Midbrain (tissue), 1 donor: ENCODE data around the gene CASQ2.

Source experiments
- DNase-seq: peaks from one replicate; lab custom pipeline; 2025; lab: John Stamatoyannopoulos, UW

CASQ2 gene

DNA sequence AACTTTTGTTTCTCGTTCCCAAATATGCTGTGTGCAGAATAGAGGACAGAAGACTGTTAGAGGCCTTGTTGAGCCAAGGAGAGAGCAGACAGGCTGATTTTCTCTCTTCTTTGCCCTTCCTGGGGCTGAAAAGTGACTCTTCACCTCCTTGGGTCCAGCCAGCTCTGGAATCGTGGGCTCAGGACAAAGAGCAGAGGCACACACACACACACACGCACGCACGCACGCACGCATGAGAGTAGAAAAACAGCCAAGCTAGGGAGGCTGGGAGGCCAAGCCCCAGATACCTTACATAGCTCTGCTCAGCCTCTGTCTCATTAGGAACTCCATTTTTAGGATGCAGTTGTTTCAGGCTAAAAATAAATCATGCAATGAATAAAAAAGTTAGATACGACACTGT is at the start of gene CASQ2:
Gene CASQ2, minus strand, starts transcription at position 166 of the 400 bp plus-strand sequence. CDS start 173 bp downstream, outside the sequence.
- no peak for DNase-seq

DNA sequence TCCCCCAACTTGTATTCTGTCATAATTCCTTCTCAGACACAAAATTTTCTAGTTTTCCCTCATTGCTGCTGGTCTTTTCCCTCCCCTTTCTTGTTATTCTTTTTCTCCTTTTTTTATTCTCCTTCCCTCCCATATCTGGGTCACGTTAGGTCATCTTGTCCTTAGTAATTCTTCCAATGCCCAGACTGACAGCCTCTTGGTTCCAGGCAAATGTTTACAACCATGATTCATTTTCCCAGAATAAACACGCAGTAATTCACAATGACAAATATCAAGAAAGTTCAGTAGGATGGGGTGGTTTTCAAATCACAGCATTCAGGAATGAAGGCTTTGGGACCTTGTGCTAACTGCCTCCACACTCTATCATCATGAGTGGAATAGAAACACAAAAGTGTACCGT is 47.2 kb upstream of the CASQ2 start:
- no peak for DNase-seq

DNA sequence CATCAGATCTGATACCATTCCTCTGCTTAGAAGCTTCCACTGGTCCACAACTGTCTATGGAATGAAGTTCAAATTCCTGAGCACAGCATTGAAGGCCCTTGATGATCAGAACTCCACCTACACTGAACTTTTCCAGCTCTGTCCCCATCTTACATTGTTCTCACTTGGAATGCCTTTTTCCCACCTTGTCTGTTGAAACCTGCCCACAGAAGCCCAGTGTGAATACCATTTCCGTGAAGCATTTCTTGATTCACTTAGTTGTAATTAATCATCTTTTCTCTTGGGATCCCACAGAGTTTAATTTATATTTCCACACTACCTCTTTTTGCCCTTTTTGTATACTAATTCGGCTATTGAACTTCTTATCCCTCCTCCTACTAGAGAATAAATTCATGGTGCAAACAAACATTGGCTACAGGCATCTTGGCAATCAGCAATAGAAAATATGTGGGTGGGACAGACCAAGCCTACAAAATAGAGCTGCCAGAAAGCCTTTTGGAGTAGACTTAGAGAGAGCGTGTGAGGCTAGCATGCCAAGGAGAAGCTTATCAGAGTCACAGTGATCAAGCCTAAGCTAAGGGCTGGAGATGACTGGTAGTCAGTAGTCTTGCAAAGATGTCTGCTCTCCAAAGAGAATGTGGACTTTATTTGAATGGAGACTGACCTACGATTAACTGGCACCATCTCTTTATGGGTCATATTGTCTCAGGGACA is 46.3 kb upstream of the CASQ2 start:
- no peak for DNase-seq

DNA sequence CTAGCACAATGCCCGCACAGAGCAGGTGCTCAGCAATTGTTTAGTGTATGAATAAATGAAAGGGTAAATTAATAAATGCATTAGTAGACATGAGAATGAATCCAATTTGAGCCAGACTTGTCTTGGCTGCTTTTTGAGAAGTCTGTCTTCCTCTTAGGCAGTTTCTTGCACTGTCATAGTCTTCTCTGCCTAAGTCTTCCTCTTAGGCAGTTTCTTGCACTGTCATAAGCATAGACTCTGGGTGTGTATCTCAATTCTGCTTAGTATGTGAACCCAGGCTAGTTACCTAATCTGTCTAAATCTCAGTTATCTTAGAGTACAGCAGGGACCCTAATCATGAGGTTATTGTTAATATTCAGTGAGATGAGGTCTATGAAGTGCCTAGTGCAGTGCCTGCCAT is 45.2 kb upstream of the CASQ2 start:
- DNase-seq: no peak

DNA sequence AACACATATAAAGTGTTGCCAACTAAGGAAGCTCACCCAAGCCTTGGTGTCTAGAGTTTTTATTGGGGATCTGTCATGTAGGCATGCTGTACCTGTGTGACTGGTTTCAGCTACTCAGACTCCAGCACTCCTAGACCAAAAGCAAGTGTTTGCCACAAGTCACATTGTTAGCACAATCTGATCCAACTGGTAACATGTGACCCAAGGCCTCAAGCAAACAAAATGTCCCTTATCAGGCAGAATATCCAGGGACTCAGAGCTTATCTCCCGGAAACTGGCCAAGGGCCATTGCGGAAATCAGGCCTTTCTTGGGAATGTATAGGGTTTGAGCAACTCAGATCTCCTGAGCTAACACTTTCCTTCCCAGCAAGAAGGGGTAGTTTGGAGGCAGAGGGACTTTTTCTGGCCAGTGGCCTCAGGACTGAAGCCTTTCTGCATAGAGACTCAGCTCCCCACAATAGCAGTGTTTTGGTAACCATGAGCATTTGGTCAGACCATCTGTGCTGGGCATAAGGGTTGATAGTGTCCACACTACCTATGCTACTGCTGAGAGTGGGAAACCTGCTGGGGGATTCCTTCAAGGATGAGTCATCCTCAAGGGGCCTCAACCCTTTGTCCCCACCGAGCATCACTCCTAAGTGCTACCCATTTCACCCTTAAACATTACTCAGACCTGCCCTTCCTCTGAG is 42.8 kb upstream of the CASQ2 start:
- no peak for DNase-seq

DNA sequence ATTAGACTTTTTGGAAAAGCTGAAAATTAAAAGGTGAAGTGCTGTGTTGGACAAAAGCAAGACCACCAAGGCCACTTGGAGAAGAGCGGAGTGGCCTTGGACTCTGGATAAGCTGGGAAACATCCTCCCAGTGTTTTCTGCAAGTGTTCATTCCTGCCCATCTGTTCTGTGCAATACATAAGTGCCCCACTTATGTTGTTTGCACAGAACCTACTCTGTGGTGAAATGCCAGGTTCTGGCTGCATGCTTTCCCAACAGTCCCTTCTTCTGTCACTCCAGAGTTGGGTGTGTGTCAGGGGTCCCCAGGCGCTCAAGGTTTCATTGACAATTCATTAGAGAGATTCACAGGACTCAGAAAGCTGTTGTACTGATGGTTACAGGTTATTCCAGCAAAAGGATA is 42.1 kb upstream of the CASQ2 start:
- no peak for DNase-seq

DNA sequence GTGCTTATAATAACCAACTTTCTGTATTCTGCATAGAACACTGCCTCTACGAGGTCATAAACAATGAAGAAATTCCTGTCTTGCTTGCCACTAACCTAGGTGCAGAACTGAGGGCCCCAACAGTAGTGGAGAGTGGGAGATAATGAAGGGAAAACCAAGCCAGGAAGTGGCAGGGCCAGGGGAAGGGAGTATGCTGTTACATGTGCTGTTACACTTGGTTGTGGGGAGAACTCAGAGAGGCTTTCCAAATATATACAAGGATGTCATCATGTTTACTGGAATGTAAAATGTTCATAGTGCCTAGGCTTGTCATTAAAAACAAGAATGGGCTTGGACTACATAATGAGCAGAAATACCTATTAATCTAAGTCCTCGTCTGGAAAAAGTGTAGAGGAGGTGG is 41.3 kb upstream of the CASQ2 start:
- no peak for DNase-seq

DNA sequence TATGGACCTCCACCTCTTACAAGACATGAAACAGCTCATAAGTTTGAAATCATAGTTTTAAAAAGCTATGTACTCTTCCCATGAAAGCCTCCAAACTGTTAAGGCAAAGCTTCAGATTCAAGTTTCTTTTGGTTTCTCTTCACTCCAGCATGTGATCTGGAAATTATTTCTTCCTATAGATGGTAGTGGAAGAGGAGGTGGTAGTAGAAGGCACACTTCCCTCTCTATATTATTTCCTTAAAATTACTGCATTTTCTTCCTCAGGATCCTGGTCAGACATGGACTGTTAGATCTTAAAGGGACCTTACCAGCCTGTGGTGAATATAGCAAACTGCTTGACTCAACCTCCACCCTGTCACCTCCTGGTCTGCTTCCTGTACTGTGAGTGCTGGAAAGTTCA is 40.6 kb upstream of the CASQ2 start:
- DNase-seq: no peak

DNA sequence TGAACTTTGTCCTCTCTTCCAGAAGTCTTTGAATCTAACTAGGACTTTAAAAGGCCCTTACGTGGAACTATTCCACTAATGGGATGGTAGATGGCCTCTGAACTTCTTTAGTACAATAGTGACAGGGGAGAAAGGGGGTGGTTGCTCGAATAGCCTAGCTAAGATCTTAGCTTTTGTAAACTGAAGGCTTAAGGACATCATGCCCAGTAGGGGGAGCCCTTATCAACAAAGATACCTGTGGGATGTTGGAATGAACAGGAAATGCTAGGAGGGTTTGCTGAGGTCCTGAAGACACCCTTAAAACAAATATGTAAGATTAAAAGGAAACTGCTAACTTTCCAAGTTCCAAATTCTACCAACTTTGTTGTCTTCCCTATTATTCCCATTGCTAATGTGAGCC is 39.2 kb upstream of the CASQ2 start:
- peak; percentile 79 for DNase-seq

DNA sequence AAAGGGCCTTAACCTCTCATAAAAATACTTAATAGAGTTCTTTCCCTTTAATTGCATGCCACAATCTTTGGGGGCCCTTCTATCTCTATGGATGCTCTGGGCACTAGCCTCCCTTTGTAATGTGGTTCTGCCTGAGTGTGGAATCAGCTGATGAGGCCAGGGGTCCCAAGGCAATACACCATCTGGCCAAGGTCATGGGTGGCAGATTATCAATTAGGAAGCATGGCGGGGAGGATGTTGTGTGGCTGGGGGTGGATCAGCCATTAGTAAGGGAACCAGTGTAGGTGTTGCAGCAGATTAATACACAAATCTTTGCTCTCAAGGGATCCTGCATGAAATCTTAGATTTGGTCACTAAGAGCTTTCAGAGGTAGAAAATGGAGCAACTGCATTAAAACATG is 37.1 kb upstream of the CASQ2 start:
- no peak for DNase-seq

DNA sequence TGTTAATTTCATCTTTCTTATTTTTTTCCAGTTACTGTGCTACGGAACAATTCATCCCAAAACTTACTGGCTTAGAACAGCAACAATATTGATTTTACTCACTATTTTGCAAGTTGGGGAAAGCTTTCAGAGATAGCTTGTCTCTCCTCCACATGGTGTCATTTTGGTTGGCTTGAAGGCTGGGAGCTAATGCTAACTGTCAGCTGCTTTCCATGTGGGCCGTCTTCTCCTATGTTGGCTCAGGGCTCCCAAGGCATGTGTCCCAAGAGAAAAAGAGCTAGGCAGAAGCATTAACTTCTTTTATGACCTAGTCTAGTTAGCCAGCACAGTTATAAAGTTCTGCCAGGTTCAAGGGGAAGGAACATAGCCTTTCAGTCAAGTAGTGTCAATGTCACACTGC is 33.9 kb upstream of the CASQ2 start:
- no peak for DNase-seq

DNA sequence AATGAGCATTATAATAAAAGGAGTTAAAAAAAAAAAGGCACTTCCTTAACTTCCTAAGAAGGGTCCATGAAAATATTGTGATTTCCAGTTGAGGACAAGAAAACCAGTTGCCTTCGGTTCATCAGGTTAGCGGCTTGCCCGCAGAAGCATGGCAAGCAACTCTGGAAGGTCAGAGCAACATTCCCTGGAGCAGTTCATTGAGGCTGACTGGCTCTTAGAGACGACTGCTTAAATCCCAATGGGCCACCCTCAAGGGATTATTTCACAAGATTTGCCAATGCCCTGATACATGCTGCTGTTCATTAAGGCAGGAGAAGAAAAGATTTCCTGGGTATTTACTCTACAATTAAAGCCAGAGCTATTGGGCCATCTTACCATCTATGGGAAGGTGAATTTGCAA is 29.0 kb upstream of the CASQ2 start:
- DNase-seq: no peak

DNA sequence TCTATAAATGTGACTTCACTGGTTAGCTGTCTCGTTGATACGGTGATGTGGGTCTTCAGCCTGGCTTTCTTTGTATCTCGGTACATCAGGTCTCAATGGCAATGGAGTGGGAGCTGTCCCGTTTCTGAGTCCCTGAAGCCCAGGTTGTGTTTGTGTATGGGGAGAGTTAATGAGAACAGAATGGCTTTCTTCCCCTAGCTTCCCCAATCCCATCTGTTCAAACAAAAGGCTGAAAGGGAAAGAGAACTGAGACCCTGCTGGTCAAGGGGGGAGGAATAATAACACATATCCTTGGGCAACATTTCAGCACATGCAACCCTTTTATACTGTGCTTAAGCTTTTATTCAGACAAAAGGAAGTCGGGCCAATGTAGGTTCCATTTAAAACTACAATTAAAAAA is 28.4 kb upstream of the CASQ2 start:
- no peak for DNase-seq

DNA sequence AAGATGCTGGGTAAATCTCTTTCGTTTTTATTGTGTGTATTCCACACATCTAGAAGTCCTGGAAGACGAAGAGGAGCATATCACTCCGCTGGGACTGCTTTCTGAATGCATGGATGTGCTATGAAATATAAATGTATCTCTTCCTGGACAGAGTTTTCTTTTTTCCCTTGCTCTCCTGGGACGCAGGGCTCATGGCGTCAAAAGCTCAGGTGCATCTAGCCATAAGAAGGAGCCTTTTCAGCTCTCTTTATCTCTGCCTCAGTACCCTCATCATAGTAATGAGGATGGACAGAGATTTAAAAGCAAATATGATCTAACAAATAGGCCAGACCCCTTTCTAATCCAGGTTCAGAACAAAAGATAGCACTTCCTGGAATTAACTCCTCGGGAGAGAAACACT is 27.5 kb upstream of the CASQ2 start:
- DNase-seq: no peak

DNA sequence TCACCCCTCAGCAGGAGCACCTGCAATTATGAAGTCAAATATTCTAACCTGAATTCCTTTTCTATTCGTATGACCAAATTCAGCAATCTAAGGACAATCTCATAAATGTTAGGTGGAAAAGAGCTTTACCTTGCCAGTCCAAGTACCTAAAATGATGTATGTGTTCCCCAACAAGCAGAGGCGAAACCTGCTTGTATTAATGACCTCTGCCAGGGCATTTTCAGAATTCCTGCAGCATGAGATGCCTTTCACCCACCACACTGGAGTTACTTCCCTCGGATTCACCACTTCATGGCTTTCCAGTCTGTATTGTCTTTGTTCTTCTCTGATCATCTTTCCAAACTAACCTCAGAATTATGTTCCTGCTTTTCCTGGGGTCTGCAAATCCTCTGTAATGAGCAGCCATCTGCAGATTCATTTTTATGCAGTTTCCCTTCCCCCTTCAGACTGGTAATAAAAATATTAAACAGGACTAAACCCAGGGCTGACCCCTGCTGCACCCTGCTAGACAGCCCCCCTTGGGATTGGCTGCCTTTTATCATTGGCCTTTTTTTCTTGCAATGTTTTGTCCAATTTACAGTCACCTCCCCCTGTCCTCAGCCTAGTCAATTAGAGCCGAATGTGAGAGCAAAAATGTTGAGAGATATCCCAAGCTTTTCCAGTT is 26.6 kb upstream of the CASQ2 start:
- DNase-seq: no peak

DNA sequence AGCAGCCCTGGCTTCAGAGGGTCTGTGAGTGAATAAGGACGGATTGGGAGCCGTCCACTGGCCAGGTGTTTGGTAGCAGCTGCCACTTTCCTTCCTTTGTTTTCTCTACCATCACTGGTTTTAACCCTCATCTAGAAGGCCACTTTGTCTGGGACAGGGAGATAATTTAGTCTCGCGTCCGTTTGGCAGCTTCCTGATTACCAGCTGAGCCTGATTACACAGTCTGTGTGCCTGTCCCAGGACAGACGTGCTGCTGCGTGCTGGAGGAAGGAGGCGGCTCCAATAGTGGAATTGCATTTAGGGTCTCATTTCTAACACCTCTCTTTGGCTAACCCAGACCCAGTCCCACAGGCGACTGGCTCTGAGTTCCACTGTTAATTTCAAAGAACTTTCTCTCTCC is 24.6 kb upstream of the CASQ2 start:
- DNase-seq: no peak

DNA sequence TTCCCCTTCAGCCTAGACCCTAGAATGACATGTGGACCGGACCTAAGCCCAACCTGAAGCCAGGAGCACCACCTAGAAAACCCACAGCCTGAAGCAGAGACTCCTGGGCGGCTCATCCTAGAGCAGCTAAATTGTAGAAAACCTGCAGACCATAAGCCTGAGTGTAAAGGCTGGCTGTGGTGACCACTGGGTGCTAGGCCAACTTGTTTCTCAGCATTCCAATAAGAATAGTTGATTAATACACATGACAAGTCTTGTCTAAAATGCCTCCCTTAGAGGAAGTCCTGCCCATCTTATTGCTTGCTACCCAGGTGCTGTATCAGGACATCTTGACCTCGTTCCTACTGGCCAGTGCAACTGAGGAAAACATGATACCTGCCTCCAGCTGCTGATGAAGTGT is 23.3 kb upstream of the CASQ2 start:
- DNase-seq: no peak

DNA sequence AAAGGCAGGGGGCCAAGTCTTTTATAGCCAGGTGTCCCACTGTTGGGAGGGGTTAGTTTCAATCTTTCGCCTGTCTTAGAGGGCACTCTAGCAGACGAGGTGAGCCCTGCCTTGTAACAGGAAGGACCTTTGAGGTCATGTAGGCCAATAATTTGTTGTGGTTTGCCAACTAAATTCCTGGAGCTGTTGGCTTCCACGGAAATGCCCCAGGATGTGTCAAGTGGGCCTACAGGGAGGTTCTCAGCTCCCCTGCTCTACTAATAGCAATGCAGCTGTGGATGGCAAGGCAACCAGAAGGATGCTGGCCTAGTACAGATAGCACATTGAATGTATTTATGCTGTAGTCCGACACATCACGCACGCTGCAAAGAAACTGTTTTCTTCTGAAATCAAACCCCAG is 22.3 kb upstream of the CASQ2 start:
- DNase-seq: no peak

DNA sequence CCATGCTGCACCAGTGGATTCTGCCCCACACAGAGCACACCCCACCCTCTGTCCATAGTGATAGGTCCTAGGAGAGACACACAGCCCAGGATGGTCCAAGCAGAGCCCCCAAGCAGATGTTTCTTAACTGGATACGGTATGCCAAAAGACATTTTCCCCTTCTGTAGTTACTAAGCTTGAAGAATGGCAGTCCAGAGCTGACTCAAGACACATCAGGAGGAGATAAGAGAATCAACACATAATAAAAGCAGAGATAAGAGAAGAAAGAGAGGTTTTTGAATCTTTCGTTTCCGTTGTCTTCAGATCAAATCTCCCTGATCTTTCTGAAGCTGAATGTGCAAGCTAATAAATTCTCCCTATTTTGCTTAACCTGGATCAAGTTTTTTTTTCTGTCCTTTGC is 21.8 kb upstream of the CASQ2 start:
- no peak for DNase-seq

DNA sequence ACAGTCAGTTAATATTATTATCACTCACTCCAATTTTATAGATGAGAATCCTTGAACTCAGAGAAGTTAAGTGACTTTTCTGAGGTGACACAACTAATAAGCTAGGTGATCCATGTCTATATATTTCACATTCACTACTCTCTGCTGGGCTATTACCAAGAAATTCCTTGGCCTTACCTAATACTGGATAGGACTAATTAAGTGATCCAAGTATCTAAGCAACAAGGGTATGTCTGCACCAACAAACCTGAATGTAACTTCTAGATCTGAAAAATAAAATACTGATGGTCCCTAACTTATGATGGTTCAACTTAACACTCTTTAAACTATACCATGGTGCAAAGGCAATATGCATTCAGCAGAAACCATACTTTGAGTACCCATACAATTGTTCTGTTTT is 14.8 kb upstream of the CASQ2 start:
- no peak for DNase-seq

DNA sequence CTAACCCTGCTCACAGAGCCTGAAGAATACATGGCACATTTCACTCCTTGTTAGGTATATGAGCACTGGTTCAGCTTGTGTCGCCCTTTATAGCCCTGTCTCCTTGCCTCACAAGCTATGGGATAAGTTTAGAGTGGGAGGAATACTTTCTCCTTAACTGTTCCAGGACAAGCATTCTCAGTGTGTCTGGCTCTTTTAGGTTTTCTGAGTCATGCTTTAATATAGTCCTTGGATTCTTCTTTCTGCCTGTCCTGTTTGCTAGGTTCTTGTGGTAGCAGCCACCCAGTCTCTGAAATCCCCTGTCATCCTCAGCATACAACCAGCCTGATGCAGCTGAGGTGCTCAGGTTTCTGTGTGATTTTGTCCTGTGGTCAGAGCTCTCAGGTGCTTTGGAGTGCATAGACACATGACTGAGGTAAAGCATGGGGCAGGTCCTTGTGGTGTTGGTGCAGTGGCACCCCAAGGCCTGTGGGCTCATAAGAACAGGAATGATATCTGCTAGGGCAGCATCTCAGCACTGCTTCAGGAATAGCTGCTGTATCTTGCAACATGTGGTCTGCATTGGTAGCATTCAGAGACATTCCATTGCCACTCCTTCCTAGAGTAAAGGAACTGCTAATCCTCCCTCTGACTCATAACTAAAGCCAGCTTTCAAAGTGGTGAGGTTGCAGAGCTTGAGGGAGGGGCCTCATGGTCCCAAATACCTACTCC is 14.2 kb upstream of the CASQ2 start:
- DNase-seq: no peak

DNA sequence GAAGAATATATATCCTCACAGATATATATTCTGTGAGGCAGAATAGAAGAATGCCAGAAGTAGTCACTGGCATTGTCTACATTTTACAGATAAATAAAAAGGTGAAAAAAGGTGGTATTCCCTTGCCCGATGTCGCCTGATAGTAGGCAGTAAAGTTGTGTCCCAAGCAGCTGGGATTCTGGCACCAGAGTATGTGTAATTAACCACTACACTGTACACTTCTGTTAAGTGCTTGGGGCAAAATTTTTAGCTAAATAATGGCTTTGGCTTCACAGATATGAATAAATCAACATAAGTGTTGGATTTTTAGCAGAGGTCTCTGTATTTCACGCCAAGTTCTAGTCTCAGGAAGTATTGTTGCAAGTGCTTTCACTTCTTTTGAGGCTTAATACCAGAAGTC is 13.3 kb upstream of the CASQ2 start:
- DNase-seq: no peak

DNA sequence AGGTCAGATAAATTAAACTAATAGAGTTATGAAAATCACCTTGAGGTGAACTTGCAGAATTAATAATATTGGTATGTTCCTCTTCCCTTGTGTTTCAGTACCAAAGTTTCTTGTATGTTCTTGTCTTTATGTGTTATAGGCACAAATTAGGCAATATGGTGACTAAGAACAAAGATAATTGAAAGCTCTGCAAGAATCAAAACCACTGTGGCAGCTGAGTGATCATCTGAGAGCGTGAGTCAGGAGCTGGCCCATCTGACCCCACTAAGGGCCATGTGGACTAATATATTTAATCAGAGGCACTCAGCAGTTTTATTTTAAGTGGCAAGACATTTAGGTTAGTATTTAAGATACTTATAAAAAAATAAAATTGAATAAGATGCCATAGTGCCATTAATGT is 12.8 kb upstream of the CASQ2 start:
- no peak for DNase-seq
